Cardiac fibroblast (primary cell): ENCODE data around the gene EPAS1.

Experiments used
- DNase-seq, 2 donors: peaks; one replicate each; pipeline versions ENCODE4 v3.0.0 to v3.0.0-alpha.2; 2010; ENCODE audit warnings: low read depth in 2 of 2
- H3K4me3 ChIP-seq, 2 donors: replicated peaks in 1 of 2; 1 replicate in 1 of 2; 2 replicates in 1 of 2; pipeline ENCODE4 v1.5.1; 2011; ENCODE audit warnings: low read depth in 2 of 2, low read length in 2 of 2, mild to moderate bottlenecking in 2 of 2, moderate library complexity in 1 of 2
- TF ChIP-seq, protein P1 (sequence below): IDR thresholded peaks from one replicate; pipeline ENCODE4 v1.5.1; 2011; ENCODE audit warnings: low read depth, mild to moderate bottlenecking, low read length, inconsistent platforms

EPAS1 gene

DNA sequence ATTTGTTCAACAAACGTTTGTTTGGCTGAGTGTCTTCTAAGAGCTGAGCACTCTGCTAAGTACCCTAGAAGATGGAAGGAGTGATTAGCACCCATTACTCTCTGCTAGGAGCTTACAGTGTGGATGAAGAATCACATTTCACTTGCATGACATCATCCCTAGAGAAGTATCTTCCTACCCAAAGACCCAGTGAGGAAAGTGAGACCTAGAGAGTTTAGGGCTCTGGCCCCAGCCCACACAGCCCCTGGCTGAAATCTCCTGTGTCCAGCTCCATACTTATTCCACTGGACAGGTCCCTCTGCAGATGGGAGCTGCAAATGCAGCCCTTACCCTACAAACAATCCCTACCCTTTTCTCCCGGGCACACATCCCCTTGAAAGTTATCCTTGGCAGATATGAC lies 26.8 kb upstream of the EPAS1 start:
- TF ChIP-seq, protein P1, sequence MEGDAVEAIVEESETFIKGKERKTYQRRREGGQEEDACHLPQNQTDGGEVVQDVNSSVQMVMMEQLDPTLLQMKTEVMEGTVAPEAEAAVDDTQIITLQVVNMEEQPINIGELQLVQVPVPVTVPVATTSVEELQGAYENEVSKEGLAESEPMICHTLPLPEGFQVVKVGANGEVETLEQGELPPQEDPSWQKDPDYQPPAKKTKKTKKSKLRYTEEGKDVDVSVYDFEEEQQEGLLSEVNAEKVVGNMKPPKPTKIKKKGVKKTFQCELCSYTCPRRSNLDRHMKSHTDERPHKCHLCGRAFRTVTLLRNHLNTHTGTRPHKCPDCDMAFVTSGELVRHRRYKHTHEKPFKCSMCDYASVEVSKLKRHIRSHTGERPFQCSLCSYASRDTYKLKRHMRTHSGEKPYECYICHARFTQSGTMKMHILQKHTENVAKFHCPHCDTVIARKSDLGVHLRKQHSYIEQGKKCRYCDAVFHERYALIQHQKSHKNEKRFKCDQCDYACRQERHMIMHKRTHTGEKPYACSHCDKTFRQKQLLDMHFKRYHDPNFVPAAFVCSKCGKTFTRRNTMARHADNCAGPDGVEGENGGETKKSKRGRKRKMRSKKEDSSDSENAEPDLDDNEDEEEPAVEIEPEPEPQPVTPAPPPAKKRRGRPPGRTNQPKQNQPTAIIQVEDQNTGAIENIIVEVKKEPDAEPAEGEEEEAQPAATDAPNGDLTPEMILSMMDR: no peak
- H3K4me3 ChIP-seq: no peak overlapping the region
- peak; percentile 17 to 61 for DNase-seq

DNA sequence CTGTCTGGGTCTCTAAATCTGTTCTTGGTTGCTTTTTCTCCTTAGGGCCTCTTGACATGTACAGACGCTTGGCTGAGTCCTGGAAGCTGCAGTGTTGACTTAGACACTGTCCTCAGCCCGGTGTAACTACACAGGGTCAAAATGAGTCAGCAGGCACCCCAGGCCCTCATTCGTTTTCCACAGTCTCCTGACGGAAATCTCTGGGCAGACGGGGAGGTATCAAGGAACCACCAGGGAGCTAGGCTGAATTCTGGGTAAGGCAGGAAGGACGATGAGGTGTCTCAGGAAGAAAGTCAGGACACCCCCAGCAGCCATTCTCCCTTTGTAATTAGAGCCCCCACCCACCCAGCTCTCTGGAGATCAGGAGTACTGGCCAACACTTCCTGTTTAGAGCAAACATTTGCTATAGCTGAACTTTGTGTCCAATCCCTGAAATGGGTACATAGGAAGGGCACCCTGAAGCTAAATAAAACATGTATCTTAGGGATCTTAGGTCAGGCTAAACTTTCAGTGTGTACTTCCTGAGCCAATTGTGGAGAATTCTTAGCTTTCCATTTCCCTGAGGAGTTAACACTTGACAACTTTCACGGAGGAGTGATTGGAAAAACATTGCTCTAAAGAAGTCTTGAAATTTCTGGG lies 23.9 kb upstream of the EPAS1 start:
- peak; percentile 36 to 61 for DNase-seq
- no peak overlapping the region for H3K4me3 ChIP-seq
- TF ChIP-seq, protein P1: no peak

DNA sequence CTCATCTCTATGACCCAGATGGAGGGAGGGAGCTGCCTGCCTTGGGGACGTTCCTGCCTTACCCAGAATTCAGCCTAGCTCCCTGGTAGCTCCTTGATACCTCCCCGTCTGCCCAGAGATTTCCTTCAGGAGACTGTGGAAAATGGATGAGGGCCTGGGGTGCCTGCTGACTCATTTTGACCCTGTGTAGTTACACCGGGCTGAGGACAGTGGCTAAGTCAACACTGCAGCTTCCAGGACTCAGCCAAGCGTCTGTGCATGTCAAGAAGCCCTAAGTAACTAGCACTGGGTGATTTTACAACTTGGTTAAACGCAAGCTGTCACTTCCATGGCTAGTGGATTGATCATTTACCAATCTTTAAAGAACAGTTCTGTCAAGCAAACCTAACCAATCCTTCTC lies 23.3 kb upstream of the EPAS1 start:
- TF ChIP-seq, protein P1: no peak
- no peak overlapping the region for H3K4me3 ChIP-seq

DNA sequence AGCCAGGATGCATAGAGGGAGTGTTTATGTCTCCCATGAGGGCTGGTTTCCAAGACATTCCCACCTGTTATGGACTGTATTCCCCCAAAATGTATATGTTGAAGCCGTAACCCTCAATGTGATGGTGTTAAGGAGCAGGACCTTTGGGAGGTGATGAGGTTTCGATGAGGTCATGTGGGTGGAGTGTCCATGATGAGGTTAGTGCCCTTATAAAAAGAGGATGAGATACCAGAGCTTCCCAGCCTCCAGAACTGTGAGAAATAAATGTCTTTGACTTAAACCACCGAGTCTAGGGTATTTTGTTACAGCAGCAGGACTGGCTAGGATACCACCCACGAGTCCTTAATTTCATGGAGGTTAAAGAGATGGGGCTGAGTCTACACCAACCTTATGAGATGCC lies 22.6 kb upstream of the EPAS1 start:
- DNase-seq: no peak
- no peak overlapping the region for H3K4me3 ChIP-seq
- TF ChIP-seq, protein P1: no peak

More for the DNA sequence above, 23.3 kb upstream of the EPAS1 start:
- DNase-seq: no peak

DNA sequence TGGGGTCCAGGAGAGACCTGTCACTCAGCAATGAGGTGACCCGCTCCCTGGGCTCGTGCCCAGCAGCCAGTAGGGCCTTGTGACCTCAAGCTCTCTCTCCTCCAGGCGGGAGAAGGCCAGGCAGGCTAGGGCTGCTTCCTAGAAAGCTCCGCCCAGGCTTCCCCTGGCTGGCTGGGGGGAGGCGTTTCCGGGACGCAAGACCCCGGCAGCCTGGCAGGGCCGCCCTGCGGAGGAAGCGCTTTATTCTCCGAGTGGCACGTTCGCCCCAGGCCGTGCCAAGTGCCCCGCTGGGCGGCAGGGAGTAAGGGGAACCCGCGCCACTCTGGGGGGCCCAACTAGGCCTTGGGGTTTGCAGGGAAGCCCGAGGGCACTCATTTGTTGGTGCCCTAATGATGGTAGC lies 21.2 kb upstream of the EPAS1 start:
- DNase-seq: peak; percentile 31 to 73
- no peak overlapping the region for H3K4me3 ChIP-seq
- TF ChIP-seq, protein P1: no peak

DNA sequence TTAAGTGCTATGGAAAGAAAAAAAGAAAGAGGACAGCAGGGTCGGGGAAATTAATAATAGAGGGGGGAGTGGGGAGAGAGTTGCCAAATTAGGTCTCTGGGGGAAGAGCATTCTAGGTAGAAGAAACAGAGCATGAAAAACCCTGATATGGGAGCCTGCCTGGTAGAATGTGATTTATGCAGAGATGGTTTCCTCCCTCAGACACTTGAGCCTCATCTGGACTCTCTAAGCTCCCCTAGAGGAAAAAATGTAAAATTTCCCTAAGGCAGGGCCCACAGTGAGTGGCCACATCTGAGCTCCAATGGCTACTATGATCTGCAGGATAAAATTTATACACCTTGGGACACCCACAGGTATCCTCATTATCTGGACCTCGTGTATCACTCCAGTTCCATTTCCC lies 20.6 kb upstream of the EPAS1 start:
- H3K4me3 ChIP-seq: no peak overlapping the region
- TF ChIP-seq, protein P1: peak; percentile 29
- peak; percentile 52 to 57 for DNase-seq
